Tongue (tissue), 2 donors: ENCODE data around the gene GNGT2. TPM values are rescaled to one million over a fixed set of nuclear protein-coding genes. Genes with fewer than 3 reads are reported as not detected.
A peak's percentile ranks its signal among the peaks of the same experiment; 100 is the strongest.
"Not testable (repeated sequence)": the region's sequence is repeated elsewhere in the genome, so short reads cannot be mapped to it uniquely, and the experiment has no call there.

ENCODE experiments used
- DNase-seq: peaks from one replicate; pipeline ENCODE4 v3.0.0-alpha.2; 2015
- total RNA-seq: library from RNA; depleted of rRNA; stranded (reverse); fragments of >200 nt; gene quantifications from one replicate; pipeline ENCODE4 v1.2.3, GENCODE V29; 2014

Gene GNGT2
- total RNA-seq, 1 donor from 2014 or later, result 0.92 TPM

DNA sequence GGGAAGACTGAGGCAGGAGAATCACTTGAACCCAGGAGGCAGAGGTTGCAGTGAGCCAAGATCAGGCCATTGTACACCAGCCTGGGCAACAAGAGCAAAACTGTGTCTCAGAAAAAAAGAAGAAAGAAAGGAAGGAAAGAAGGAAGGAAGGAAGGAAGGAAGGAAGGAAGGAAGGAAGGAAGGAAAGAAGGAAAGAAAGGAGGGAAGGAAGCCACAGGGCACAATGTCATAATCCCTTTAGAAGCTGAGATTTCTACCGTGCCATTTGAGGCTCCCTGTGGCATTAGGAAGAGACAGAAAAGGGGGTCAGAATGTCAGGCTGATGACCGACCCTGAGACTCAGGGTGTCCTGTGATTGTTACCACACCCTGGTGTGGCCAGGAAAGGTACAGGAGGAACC, 6.6 kb downstream of the GNGT2 start:
- no peak for DNase-seq

- DNase-seq, result no peak
Measured at GRCh38 chr17:49201481-49201927, 8.9 kb downstream of the GNGT2 start.

DNA sequence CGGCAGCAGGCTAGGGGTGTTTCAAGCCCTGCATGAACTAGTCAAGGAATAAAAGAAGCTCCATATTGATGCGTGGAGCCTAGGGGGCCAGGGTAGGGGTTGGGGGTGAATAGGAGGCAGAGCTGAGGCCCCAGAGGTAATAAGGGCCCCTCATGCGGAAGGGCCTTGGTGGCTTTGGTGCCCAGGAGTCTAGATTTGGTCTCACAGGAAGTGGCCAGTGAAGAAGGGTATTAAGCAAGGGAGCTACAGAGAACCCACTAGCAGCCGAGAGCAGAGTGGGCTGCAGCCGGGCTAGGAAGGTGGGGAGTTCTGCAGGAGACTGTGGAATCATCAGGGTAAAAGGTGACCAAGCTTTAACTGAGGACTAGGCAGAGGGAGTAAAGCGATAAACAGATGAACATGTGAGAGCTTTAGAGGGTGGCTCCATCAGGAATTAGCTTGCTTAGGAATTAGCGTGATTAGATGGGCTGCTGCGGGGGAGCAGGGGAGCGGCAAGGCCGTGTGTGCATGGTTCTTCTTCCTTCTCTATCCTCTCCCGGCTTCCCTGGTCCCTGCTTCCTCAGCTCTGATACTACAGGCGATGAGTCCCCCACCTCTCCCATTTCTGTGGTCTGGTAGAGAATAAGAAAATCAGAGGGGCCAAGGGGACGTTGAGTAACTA, 9.8 kb downstream of the GNGT2 start:
- no peak for DNase-seq

DNA sequence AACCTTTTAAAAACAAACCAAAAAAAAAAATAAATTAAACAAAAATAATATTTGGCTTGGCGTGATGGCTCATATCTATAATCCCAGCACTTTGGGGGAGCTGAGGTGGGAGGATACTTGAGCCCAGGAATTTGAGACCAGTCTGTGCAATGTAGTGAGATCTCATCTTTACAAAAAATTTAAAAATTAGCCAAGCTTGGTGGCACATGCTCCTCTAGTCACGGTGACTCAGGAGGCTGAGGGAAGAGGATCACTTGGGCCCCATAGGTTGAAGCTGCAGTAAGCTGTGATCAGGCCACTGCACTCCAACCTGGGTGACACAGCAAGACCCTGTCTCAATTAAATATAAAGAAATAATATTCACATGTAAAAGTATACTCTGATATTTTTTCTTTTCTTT, 12.2 kb downstream of the GNGT2 start:
- DNase-seq, result no peak

- no peak for DNase-seq
Measured at GRCh38 chr17:49197346-49197998, 12.9 kb downstream of the GNGT2 start.

DNA sequence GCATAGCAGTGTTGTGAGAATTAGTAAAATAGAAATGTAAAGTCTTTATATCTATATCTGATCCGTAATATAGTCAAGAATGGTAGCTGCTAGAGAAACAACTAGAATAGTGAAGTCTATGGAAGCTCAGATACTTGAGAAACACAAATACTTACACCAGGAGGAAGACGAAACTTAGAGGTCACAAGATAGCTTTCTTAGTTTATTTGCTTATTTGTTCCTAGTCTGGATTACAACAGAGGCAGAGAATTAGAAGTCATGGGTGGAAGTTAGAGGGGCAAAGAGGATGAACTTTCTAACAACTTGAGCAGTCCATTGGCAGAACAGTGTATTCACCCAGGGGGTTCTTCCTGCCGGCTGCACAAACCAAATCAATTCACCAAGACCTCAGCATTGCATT, 13.9 kb downstream of the GNGT2 start:
- DNase-seq, result no peak

- DNase-seq, result no peak
Measured at GRCh38 chr17:49195751-49196150, 14.6 kb downstream of the GNGT2 start.

DNA sequence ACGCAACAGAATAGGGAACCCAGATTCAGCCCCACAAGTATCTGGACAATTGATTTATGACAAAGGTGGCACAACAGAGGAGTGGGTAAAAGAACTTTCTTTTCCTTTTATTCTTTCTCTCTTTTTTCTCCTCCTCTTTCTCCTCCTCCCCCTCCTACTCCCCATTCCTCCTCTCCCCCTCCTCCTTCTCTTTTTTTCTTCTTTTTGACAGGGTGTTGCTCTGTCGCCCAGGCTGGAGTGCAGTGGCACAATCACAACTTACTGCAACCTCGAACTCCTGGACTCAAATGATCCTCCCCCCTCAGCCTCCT, 16.1 kb downstream of the GNGT2 start:
- DNase-seq, result no peak

DNA sequence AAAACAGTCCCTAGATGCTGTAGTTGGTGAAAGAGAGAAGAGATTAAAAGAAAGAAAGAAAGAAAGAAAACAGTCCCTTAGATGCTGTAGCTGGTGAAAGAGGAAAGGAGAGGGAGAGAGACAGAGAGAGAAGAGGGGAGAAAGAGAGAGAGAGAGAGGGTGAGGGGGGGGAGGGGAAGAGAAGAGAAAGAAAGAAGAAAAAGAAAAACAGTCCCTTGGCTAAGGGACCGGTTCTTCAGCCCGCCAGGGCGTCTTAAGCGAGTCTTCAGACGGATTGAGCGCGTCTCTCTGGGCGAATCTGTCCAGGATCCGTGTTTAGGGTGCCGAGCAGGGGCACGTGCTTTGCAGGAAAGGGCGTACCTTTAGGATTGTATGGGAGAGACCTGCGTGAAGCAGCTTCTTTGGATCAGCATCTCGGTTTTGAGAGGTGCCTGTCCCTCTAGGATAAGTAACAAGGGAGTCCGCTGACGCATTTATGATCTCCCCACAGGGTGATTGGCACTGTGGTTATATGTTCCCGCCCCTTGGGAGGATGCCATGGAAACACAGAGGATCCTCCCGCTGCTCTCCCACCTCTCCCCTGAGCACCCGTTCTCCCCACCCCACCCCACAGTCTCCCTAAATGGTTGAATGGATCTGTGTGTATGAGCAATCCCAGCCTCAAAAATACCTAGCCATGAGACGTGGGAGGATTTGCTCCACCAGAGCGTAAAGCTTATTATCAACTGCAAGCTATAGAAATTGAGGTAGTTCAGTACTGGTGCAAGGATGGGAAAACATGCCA, 16.7 kb downstream of the GNGT2 start:
- peak; percentile 57 for DNase-seq

DNA sequence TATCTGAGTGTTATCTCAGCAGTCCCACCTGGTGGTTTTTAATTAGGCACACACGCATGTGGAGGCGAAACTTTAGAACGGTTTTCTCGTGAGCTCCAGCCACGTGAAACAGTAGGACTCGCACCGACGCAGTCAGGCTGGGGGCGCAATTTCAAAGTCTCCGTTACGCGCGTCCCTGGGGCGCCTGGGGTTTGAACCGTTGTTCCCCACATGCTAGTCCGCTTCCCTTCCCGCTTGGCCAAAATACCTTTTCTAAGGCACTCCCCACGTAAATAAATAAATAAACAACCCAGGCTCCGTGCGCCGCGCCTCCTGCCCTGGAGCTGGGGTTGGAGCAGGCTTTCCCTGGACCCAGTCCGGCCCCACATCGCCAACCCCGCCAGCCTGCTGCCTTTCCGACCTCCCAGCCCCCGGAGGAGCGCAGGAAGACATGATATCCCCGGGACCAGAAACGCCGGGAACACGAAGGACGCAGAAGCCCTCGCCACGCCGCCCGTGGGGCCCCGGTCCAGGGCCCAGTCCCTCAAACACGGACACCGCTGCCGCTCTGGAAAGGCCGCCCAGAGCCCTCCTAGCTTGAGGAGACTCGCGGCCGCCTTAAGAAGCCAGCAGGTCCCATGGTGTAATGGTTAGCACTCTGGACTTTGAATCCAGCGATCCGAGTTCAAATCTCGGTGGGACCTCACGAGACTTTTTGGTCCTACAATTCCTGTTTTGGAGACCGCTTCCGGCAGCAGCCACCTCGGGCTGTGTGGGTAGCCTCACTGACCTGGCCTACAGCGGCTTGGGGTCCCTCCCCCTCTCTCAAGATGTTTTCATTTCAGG, 18.2 kb downstream of the GNGT2 start:
- peak; percentile 97 for DNase-seq

- no peak for DNase-seq
Measured at GRCh38 chr17:49191409-49191916, 18.9 kb downstream of the GNGT2 start.

- no peak for DNase-seq
Measured at GRCh38 chr17:49190932-49191331, 19.4 kb downstream of the GNGT2 start.

DNA sequence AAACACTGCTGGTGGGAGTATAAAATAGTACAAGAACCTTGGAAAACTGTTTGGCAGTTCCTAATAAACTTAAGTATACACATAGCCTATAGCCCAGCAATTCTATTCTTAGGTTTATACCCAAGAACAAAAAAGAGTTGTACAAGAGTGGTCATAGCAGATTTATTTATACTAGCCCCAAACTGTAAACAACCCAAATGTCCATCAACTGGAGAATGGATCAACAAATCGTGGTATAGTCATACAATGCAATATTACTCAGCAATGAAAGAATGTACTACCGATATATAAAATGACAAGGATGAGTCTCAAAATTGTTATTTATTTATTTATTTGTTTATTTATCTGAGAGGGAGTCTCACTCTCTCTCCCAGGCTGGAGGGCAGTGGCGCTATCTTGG, 23.1 kb downstream of the GNGT2 start:
- DNase-seq, result no peak

DNA sequence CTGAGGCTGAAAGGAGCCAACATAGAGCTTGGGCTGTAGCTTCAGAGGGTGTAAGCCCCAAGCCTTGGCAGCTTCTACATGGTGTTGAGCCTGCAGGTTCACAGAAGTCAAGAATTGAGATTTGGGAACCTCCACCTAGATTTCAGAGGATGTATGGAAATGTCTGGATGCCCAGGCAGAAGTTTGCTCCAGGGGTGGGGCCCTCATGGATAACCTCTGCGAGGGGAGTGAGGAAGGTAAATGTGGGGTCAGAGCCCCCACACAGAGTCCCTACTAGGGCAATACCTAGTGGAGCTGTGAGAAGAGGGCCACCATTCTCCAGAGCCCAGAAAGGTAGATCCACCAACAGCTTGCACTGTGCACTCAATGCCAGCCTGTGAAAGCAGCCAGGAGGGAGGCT, 25.0 kb downstream of the GNGT2 start:
- not testable (repeated sequence) for DNase-seq

DNA sequence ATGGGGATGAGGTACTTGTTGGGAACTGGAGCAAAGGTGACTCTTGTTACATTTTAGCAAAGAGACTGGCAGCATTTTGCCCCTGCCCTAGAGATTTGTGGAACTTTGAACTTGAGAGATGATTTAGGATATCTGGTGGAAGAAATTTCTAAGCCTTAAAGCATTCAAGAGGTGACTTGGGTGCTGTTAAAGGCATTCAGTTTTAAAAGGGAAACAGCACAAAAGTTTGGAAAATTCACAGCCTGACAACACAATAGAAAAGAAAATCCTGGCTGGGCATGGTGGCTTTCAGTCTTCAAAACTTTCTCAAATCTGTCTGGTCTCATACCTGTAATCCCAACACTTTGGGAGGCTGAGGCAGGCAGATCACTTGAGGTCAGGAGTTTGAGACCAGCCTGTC, 25.9 kb downstream of the GNGT2 start:
- DNase-seq, result not testable (repeated sequence)

DNA sequence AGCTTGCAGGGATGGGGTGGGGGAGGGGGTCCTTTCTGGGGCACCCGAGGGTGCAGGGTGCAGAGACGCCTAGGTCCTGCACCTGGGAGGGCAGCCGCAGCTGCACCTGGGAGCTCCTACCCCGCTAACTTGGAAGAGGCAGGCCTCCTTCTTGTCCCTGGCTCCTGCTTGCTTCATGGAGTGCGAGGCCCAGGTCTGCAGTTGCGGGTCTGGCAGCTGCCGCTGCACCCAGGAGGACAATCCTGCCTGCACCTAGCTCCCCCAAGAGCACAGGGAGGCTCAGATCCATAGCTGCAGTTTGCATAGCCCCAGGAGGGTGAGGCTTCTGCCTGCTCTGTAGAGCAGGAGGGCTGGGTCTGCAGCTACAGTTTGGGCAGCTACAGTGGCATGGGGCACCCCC, 26.6 kb downstream of the GNGT2 start:
- no peak for DNase-seq

GRCh38 chr17:49183341-49183740, 27.0 kb downstream of the GNGT2 start:
- no peak for DNase-seq

- no peak for DNase-seq
Measured at GRCh38 chr17:49180998-49181635, 29.3 kb downstream of the GNGT2 start.

DNA sequence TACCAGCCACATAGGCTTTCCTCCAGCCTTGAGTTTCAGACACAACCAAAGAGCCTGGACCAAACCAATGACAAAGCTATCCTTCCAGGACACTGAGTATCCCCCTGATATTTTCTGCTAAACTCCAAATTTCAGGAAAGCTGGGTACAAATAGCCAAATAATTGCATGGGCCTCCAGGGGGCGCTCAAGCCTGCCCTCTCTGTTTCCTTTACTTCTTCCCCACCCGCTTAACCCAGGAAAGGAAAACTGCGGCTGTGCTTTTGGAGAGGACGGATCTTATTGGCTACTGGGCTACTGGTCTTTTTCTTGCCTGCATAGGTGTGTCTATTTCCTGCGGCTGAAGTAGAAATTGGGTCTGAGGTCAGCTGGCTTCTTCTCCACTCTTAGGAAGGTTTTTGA, 30.1 kb downstream of the GNGT2 start:
- peak; percentile 55 for DNase-seq

GRCh38 chr17:49175978-49176377, 34.4 kb downstream of the GNGT2 start:
- not testable (repeated sequence) for DNase-seq

GRCh38 chr17:49170711-49171110, 39.7 kb downstream of the GNGT2 start:
- DNase-seq, result not testable (repeated sequence)

- no peak for DNase-seq
Measured at GRCh38 chr17:49170216-49170615, 40.2 kb downstream of the GNGT2 start.
